IMR-90 (cell line): ENCODE measurements around the gene PHOSPHO2. TPM values are rescaled to one million over a fixed set of nuclear protein-coding genes. Genes with fewer than 3 reads are reported as not detected.

Experiments used
- ATAC-seq: fragments of 200-7000 bp; cut with Tn5 transposase; 2 replicates; pipeline ENCODE4 v1.9.1; 2020; ENCODE audit warnings: low read depth, mild to moderate bottlenecking, moderate library complexity
- BruUV-seq: library from RNA; stranded (reverse); fragments of 400-500 nt; replicated peaks from 2 replicates; lab custom pipeline; 2021; lab: Mats Ljungman, UMichigan
- CTCF ChIA-PET: fragments of 300-600 bp; formaldehyde crosslinking; extraction: SDS; loops from one replicate; lab custom pipeline; 2021; ENCODE audit warnings: antibody characterized with exemption; lab: Yijun Ruan, JAX
- POLR2A ChIA-PET: fragments of 300-600 bp; sonication (Branson Sonifier 250); formaldehyde crosslinking; loops from one replicate; lab custom pipeline; 2022; ENCODE audit warnings: antibody characterized with exemption; ENCODE audit not compliant: unreplicated experiment; lab: Charles Lee
- DNase-seq: peaks from one replicate; pipeline ENCODE4 v3.0.0; 2013
- H2AFZ ChIP-seq: replicated peaks from 2 replicates; pipeline ENCODE3; 2013; ENCODE audit warnings: low read length, mild to moderate bottlenecking; ENCODE audit not compliant: poor library complexity
- H2AK5ac ChIP-seq: 2 replicates; pipeline ENCODE4 v1.6.1; 2013; ENCODE audit warnings: low read depth, low read length, inconsistent platforms
- H2AK9ac ChIP-seq: replicated peaks from 2 replicates; pipeline ENCODE3; 2013; ENCODE audit warnings: mild to moderate bottlenecking, low read depth, low read length, moderate library complexity; ENCODE audit not compliant: poor library complexity
- H2BK120ac ChIP-seq: 2 replicates; pipeline ENCODE4 v1.6.1; 2013; ENCODE audit warnings: low read depth, low read length, inconsistent platforms
- H2BK15ac ChIP-seq: 3 replicates; pipeline ENCODE4 v1.6.1; 2013; ENCODE audit warnings: low read depth, low read length, inconsistent platforms
- H2BK20ac ChIP-seq: 2 replicates; pipeline ENCODE4 v1.6.1; 2013; ENCODE audit warnings: low read depth, mild to moderate bottlenecking, inconsistent platforms, low read length, moderate library complexity
- H2BK5ac ChIP-seq: 2 replicates; pipeline ENCODE4 v1.6.1; 2013; ENCODE audit warnings: mild to moderate bottlenecking, low read depth, low read length, inconsistent platforms; ENCODE audit not compliant: poor library complexity, severe bottlenecking
- H3K14ac ChIP-seq: replicated peaks from 2 replicates; pipeline ENCODE4 v1.6.1; 2013; ENCODE audit warnings: low read depth, low read length, inconsistent platforms
- H3K18ac ChIP-seq: 2 replicates; pipeline ENCODE4 v1.6.1; 2013; ENCODE audit warnings: low read depth, low read length, control low read depth
- H3K23ac ChIP-seq: 2 replicates; pipeline ENCODE4 v1.6.1; 2013; ENCODE audit warnings: low read depth, low read length, inconsistent platforms
- H3K27ac ChIP-seq: 2 replicates; pipeline ENCODE4 v1.5.1; 2013; ENCODE audit warnings: mild to moderate bottlenecking, control low read depth, low read length; ENCODE audit not compliant: insufficient read depth
- H3K27me3 ChIP-seq: 2 replicates; pipeline ENCODE4 v1.6.1; 2013; ENCODE audit warnings: low read length; ENCODE audit not compliant: control insufficient read depth, insufficient read depth
- H3K36me3 ChIP-seq: 2 replicates; pipeline ENCODE4 v1.6.1; 2013; ENCODE audit warnings: low read length, mixed read lengths; ENCODE audit not compliant: control insufficient read depth, insufficient read depth
- H3K4ac ChIP-seq: 2 replicates; pipeline ENCODE4 v1.6.1; 2013; ENCODE audit warnings: low read depth, low read length, inconsistent platforms
- H3K4me1 ChIP-seq: 2 replicates; pipeline ENCODE4 v1.6.1; 2013; ENCODE audit warnings: low read length, mixed read lengths; ENCODE audit not compliant: control insufficient read depth, insufficient read depth
- H3K4me2 ChIP-seq: 2 replicates; pipeline ENCODE4 v1.6.1; 2013; ENCODE audit warnings: low read depth, mild to moderate bottlenecking, control low read depth, low read length, moderate library complexity
- H3K4me3 ChIP-seq: 2 replicates; pipeline ENCODE4 v1.5.1; 2013; ENCODE audit warnings: low read depth, mild to moderate bottlenecking, control low read depth, low read length, moderate library complexity; ENCODE audit not compliant: insufficient read depth
- H3K56ac ChIP-seq: 2 replicates; pipeline ENCODE4 v1.6.1; 2013; ENCODE audit warnings: low read length, inconsistent platforms; ENCODE audit not compliant: insufficient read depth; ENCODE audit errors: extremely low read depth
- H3K79me1 ChIP-seq, 2 experiments: 2 replicates each; pipeline ENCODE4 v1.6.1; 2013; ENCODE audit warnings: low read length in 2 of 2, inconsistent platforms in 1 of 2, low read depth in 1 of 2
- H3K9ac ChIP-seq: 2 replicates; pipeline ENCODE4 v1.6.1; 2013; ENCODE audit warnings: low read depth, low read length, control low read depth
- H3K9me1 ChIP-seq: 2 replicates; pipeline ENCODE4 v1.6.1; 2013; ENCODE audit warnings: low read length, inconsistent platforms; ENCODE audit not compliant: insufficient read depth
- H3K9me3 ChIP-seq: 2 replicates; pipeline ENCODE4 v1.6.1; 2013; ENCODE audit warnings: low read length; ENCODE audit not compliant: control insufficient read depth, insufficient read depth
- H4K20me1 ChIP-seq: 2 replicates; pipeline ENCODE4 v1.6.1; 2013; ENCODE audit warnings: low read length, inconsistent platforms; ENCODE audit not compliant: insufficient read depth
- H4K5ac ChIP-seq: 2 replicates; pipeline ENCODE4 v1.6.1; 2013; ENCODE audit warnings: mild to moderate bottlenecking, low read depth, low read length, control low read depth
- H4K8ac ChIP-seq, 2 experiments: 2 replicates each; pipeline ENCODE4 v1.6.1; 2013; ENCODE audit warnings: low read depth in 2 of 2, low read length in 2 of 2, control low read depth in 1 of 2, inconsistent platforms in 1 of 2
- H4K91ac ChIP-seq: 2 replicates; pipeline ENCODE4 v1.6.1; 2013; ENCODE audit warnings: low read depth, low read length, inconsistent platforms; ENCODE audit not compliant: insufficient read depth
- CEBPB ChIP-seq: IDR thresholded peaks from 2 replicates; pipeline ENCODE4 v1.6.1; 2012; ENCODE audit warnings: low read depth, low read length, improper control_type of control experiment
- MAFK ChIP-seq: IDR thresholded peaks from 2 replicates; pipeline ENCODE4 v1.6.1; 2012; ENCODE audit warnings: low read depth, low read length, improper control_type of control experiment
- MAZ ChIP-seq: IDR thresholded peaks from 2 replicates; pipeline ENCODE4 v1.6.1; 2012; ENCODE audit warnings: low read depth, mild to moderate bottlenecking, low read length, improper control_type of control experiment, moderate library complexity, borderline replicate concordance
- NFE2L2 ChIP-seq: fragments of 150-350 bp; IDR thresholded peaks from 2 replicates; pipeline ENCODE4 v1.6.1; 2016; ENCODE audit warnings: low read depth, mild to moderate bottlenecking, low read length
- POLR2A ChIP-seq: IDR thresholded peaks from 2 replicates; pipeline ENCODE4 v1.6.1; 2012; ENCODE audit warnings: mild to moderate bottlenecking, low read depth, low read length
- RAD21 ChIP-seq: IDR thresholded peaks from 2 replicates; pipeline ENCODE4 v1.6.1; 2012; ENCODE audit warnings: low read length, improper control_type of control experiment
- SMC3 ChIP-seq: fragments of 150-350 bp; IDR thresholded peaks from 2 replicates; pipeline ENCODE4 v1.6.1; 2016; ENCODE audit warnings: low read depth, mild to moderate bottlenecking, antibody characterized with exemption, low read length, moderate library complexity
- WGBS, 2 experiments: methylation state at CpG; one replicate each; pipeline versions ENCODE4 v1.1.5 to v1.1.7; 2013; ENCODE audit warnings: missing lambda C conversion rate in 2 of 2; ENCODE audit not compliant: insufficient read length in 1 of 2; ENCODE audit errors: extremely low coverage in 2 of 2; 5-methylcytosine and 5-hydroxymethylcytosine counted together
- dilution Hi-C: fragments of 300-500 bp; cut with HindIII; formaldehyde crosslinking; loops from one replicate; pipeline ENCODE4 v1.14.3; 2018; ENCODE audit warnings: low sequenced_read_pairs; ENCODE audit not compliant: unreplicated experiment
- in situ Hi-C: fragments of 300-500 bp; cut with MboI; formaldehyde crosslinking; loops from 3 replicates; pipeline ENCODE4 v1.14.3; 2019; ENCODE audit warnings: low sequenced_read_pairs, inconsistent platforms, mixed read lengths
- intact Hi-C: fragments of 100-400 bp; cut with micrococcal nuclease; formaldehyde crosslinking; loops from 2 replicates; pipeline ENCODE4 v1.10.0; 2022
- polyA plus RNA-seq, 3 experiments: library from polyadenylated mRNA; depleted of rRNA; stranded (reverse); fragments of >200 nt; gene quantifications; 2 replicates each; pipeline ENCODE4 v1.2.3, GENCODE V29; 2012; ENCODE audit warnings: low replicate concordance in 1 of 3
- total RNA-seq: library from RNA; depleted of rRNA; stranded (reverse); fragments of >200 nt; gene quantifications from 2 replicates; pipeline ENCODE4 v1.2.3, GENCODE V29; 2012

PHOSPHO2 gene
- total and polyA plus RNA-seq, 2 of the 4 experiments (the other 2 are of a cell fraction), result 0.48 to 0.54 TPM

DNA sequence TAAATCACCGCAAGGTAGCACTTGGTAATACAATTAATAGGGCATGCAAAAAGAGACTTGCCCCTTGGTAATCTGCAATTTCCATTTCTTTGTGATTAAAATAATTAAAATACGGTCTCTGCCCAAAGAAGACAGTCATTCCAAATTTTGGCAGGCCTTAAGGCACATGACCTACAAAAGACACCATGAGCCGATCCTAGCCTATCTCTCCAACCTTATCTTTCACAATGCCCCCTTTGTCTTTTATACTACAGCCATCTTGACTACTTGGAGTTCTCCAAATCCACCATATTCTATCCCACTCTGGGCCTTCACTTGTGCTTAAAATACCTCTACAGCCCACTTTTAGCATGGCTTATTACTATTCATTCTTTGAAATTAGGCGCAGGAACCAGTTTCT, 23.3 kb upstream of the PHOSPHO2 start:
- ATAC-seq (no peak), DNase-seq (no peak)
- H3K9me3 ChIP-seq, result no peaks in the 10 kb centered on the region
- ChIA-PET CTCF (no interaction called here), POLR2A (no interaction called here)
- dilution Hi-C loops (no loop called here), in situ Hi-C loops (no loop called here), intact Hi-C loops (no loop called here)
- no peak overlapping the region for H2AFZ ChIP-seq
- no peaks in the 10 kb centered on the region for H3K4me1 ChIP-seq
- H2BK5ac ChIP-seq, result no peak overlapping the region
- no peak overlapping the region for H2BK20ac ChIP-seq
- H3K4ac ChIP-seq, result no peak overlapping the region
- H2AK9ac ChIP-seq, result no peak overlapping the region
- no peak overlapping the region for H4K91ac ChIP-seq
- no peak overlapping the region for H3K4me3 ChIP-seq
- no peaks in the 10 kb centered on the region for H4K20me1 ChIP-seq
- H3K14ac ChIP-seq, result no peak overlapping the region
- TF ChIP-seq SMC3 (no peak), MAFK (no peak), CEBPB (no peak), NFE2L2 (no peak), POLR2A (no peak), MAZ (no peak), RAD21 (no peak)
- BruUV-seq, result no TSS peak
- H2BK15ac ChIP-seq, result no peak overlapping the region
- H3K9ac ChIP-seq, result no peak overlapping the region
- H3K4me2 ChIP-seq, result no peak overlapping the region
- peaks cover 4% of the 10 kb centered on the region; the same call in 1 of the 2 replicates for H3K27me3 ChIP-seq
- no peak overlapping the region for H4K5ac ChIP-seq
- H2AK5ac ChIP-seq, result no peak overlapping the region
- no peak overlapping the region for H3K23ac ChIP-seq
- no peak overlapping the region for H3K56ac ChIP-seq
- H3K36me3 ChIP-seq, result no peaks in the 10 kb centered on the region
- H4K8ac ChIP-seq, result no peak overlapping the region
- no peak overlapping the region for H2BK120ac ChIP-seq
- no peaks in the 10 kb centered on the region for H3K79me1 ChIP-seq
- H3K27ac ChIP-seq, result no peak overlapping the region
- no peak overlapping the region for H3K18ac ChIP-seq
- H3K9me1 ChIP-seq, result no peaks in the 10 kb centered on the region
- WGBS, 2 experiments, result 100% methylated on average over 1 of the region's 4 CpGs; no CpG with 5 or more reads in 1 of the 2 experiments
